Measurements from ENCODE around the gene ITPA.

The ITPA gene

DNA sequence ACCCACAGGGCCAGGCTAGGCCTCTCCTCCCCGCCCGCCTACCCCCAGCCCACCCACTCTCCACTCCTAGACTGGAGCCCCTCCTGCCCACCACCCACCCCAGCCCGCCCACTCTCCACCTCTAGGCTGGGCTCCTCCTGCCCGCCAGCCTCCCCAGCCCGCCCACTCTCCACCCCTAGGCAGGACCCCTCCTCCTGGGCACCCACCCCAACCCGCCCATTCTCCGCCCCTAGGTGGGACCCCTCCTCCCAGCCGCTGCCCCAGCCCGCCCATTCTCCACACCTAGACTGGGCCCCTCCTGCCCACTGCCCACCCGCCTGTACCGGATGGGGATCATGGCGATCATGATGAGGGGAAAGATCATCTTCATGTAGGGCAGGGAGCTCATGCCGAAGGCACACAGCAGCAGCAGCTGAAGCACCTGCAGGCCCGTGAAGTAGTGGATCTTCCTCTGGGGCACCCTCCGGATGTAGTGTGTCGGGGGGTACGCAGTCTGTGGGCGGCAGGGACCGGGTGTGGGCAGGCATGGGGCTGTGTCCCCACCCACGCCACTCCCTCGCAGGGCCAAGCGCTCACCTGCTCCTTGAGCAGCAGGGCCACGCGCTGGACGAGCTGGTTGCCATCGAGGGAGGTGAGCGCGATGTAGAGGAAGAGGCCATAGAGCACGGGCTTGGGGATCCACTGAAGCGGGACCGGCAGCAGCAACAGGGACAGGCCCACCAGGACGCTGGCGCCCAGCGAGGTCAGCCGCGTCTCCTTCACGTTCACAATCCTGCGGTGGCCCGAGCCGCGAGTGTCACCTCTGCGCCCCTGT is 18.8 kb downstream of the ITPA start:
- DNase-seq (ENCODE audit: low read depth in 2 of 2): no peak

DNA sequence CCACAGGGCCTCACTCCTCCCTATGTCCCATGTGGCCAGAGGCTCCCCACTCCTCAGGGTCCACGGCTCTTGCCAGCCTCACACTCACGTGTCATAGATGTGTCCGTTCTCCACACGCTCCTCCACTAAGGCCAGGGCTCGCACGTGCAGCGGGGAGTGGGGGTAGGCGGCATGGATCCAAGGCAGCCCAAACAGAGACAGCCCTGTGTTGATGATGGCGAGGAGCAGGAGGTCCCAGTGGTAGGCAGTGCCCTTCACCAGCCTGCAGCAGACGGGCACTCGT is 19.4 kb downstream of the ITPA start:
- no peak for DNase-seq (ENCODE audit: low read depth in 2 of 2)

DNA sequence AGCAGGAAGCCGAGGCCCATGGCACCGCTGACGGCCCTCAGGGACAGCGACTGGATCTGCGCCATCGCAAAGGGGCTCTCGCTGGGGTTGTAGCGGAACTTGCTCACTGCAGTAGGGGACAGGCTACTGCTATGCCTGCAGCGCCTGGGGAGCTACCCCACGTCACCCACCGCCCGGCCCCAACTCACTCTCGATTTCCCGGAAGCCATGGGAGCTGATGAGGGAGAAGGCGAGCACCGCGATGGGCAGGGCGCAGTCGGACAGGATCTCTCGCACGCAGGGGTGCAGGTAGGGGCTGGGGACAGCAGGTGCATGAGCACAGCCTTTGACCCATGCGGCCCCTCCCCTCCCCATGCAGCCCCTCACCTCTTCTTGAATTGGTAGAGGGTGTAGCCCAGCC is 19.9 kb downstream of the ITPA start:
- DNase-seq (ENCODE audit: low read depth in 2 of 2): no peak

GRCh38 chr20:3229798-3230197 is 20.5 kb downstream of the ITPA start:
- no peak for DNase-seq (ENCODE audit: low read depth in 2 of 2)

GRCh38 chr20:3231116-3231515 is 21.8 kb downstream of the ITPA start:
- DNase-seq (ENCODE audit: low read depth in 2 of 2): no peak

DNA sequence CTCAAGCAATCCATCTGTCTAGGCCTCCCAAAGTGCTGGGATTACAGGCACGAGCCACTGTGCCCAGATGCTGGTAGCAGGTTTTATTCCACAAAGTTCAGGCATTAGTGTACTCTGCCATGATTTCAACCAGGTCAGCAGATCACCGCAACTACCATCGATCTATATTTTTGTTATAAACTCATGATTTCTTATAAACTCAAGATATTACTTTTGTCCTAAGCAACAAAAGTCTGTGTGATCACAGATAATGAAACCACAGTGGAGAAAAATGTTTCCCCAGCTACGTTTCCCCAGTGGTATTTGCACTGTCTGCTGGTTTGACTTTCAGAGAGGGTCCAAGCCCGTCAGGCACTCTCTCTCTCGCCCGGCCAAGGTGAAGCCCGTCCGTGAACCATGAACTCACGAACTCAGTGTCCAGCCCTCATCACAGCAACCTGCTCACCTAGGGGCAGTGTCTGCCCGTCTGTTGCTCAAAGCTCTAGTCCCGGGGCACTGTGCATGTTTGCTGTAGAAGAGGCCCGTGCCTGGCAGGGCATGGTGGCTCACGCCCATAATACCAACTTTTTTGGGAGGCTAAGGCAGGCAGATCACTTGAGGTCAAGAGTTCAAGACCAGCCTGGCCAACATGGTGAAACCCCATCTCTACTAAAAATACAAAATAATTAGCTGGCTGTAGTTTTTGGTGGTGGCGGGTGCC is 22.7 kb downstream of the ITPA start:
- no peak for DNase-seq (ENCODE audit: low read depth in 2 of 2)

- no peak for DNase-seq (ENCODE audit: low read depth in 2 of 2)
Observed at GRCh38 chr20:3233131-3233990, 24.1 kb downstream of the ITPA start.

GRCh38 chr20:3233991-3234498 is 24.7 kb downstream of the ITPA start:
- no peak for DNase-seq (ENCODE audit: low read depth in 2 of 2)

- no peak for DNase-seq (ENCODE audit: low read depth in 2 of 2)
Observed at GRCh38 chr20:3235666-3236324, 26.5 kb downstream of the ITPA start.

- no peak for DNase-seq (ENCODE audit: low read depth in 2 of 2)
Observed at GRCh38 chr20:3237011-3237957, 28.0 kb downstream of the ITPA start.

GRCh38 chr20:3237958-3238615 is 28.8 kb downstream of the ITPA start:
- DNase-seq (ENCODE audit: low read depth in 2 of 2): no peak

- DNase-seq (ENCODE audit: low read depth in 2 of 2): peak; percentile 17 to 29
Observed at GRCh38 chr20:3238616-3239025, 29.3 kb downstream of the ITPA start.

GRCh38 chr20:3239026-3239866 is 29.9 kb downstream of the ITPA start, which contains the start of gene SLC4A11:
Gene SLC4A11, minus strand, starts transcription at chr20:3239190. Its CDS starts 53 bp downstream, at chr20:3239137.
- no peak for DNase-seq (ENCODE audit: low read depth in 2 of 2)

- DNase-seq (ENCODE audit: low read depth in 2 of 2): no peak
Observed at GRCh38 chr20:3239867-3240775, 30.8 kb downstream of the ITPA start.

DNA sequence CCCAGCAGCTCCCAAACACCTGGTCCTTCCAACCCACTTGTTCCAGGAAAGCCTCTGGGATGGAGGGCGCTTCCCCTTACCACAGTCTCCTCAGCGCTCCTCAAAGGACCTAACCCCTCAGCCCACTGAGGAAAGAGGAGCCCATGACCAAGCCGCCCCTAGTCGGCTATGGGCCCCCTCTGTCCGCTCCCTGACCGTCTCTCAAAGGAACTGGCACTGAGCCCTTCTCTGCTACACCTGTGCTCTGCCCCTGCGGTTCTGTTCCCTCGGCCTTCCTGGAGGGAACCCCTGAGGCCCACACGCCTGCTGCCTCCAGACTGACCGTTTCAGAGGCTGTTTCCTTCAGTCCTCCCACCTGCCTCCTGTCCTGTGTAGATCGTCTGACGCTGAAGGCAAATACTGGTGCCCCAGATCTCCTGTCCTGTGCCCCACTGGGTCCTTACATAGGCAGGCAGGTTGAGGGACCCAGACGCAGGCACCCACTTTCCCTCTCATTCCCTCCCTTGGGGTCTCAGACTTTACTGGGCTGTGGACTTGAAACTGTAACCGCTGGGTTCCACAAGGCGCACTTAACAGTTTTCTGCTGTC is 31.6 kb downstream of the ITPA start:
- no peak for DNase-seq (ENCODE audit: low read depth in 2 of 2)

DNA sequence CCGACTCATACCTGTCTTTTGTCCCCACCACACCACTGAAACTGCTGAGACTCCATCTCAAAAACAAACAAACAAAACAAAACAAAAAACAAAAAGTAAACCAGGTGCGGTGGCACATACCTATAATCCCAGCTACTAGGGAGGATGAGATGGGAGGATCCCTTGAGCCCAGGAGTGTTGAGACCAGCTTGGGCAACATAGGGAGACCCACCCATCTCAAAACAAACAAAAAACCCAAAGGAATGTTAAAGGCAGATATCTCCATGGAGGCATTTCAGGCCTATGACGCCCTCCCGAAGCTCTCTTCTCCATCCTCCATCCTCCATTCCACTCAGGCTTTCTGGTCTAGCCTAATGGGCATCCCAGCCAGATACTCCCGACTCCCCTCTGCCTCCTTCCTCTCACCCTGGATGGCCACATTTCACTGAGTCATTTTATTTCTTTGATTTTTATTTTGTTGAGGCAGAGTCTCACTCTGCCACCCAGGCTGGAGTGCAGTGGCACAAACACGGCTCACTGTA is 32.9 kb downstream of the ITPA start:
- DNase-seq (ENCODE audit: low read depth in 2 of 2): no peak

DNA sequence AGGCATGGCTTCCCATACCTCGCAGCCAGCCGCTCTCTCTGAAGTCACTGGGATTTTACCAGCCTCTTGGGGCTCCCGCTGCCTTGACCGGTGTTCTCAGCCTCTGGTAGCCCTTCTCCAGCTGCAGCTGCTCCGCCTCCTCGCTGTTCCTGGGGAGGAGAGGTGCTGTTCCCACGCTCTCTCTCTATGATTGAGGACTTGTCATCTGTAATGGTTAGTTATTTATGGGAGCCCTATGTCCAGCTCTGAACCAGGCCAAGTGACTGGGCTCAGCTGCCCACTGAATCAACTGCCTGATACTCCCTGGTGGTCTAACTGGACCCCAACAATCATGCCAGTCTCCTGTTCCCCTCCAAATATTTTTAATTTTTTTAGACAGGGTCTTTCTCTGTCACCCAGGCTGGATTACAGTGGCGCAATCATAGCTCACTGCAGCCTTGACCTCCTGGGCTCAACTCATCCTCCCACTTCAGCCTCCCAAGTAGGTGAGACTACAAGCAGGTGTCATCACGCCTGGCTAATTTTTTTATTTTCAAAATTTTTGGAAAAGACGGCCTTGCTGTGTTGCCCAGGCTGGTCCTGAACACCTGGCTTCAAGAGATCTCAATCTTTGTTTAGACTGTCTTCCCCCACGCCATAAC is 34.5 kb downstream of the ITPA start:
- no peak for DNase-seq (ENCODE audit: low read depth in 2 of 2)

All from activated CD4-positive, alpha-beta T cell treated with anti-CD3 and anti-CD28 coated beads for 24 hours (primary cell).